ENCODE results near the gene SP140.
A peak's percentile ranks its signal among the peaks of the same experiment; 100 is the strongest.
"Not testable (repeated sequence)": the region's sequence is repeated elsewhere in the genome, so short reads cannot be mapped to it uniquely, and the experiment has no call there.

Gene SP140

DNA sequence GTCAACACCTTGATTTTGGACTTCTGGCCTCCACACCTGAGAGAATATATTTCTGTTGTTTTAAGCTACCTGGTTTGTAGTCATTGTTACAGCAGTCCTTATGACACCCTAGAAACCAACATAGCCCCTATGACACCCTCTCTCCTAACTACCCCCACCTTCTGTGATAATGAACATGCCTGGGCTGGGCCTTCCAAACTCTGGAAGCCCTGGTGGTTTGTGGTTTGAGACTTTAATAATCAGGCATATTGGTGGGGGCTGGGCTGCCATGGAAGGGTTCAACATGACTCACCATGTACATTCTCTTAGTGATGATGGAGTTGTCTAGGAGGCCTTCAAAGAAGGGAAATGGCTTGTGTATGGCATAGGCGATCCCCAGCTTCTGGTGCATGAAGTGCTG, 9.0 kb upstream of the SP140 start:
- Mint-ChIP-seq H3K9me3 (no peaks in the 10 kb centered on the region), H3K4me3 (peak overlapping the region; percentile 17 to 72), H3K27me3 (no peaks in the 10 kb centered on the region), H3K4me1 (ENCODE audit: low read depth in 2 of 2) (peaks cover 41 to 62% of the 10 kb centered on the region in 2 donors), H3K36me3 (ENCODE audit: insufficient read depth) (peaks cover 21% of the 10 kb centered on the region), H3K27ac (peak overlapping the region; percentile 46 to 84)
- DNase-seq (no peak), ATAC-seq (replicated peaks) (no peak)

DNA sequence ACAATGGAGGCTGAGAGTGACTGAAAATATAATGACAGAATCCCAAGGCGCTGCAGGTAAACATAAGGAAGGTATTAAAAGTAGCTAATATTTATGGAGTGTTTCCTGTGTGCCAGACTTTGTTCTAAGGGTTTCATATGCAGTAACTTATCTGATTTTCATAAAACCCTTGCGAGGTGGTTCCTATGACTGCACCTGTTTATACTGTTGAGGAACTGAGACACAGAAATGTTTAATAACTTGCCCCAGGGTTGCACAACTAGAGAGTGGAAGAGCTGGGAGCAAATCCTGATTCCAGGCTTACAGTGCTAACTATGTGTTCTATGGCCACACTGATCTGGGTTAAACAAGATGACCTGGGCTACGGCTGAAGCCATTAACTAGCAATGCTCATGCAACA, 8.1 kb upstream of the SP140 start:
- no peaks in the 10 kb centered on the region for H3K9me3 Mint-ChIP-seq
- peak overlapping the region in 1 of 2 donors; percentile 79 for H3K27ac Mint-ChIP-seq
- peaks cover 39 to 57% of the 10 kb centered on the region in 2 donors for H3K4me1 Mint-ChIP-seq (ENCODE audit: low read depth in 2 of 2)
- DNase-seq (no peak), ATAC-seq (replicated peaks) (no peak)
- H3K27me3 Mint-ChIP-seq, result no peaks in the 10 kb centered on the region
- peaks cover 21% of the 10 kb centered on the region for H3K36me3 Mint-ChIP-seq (ENCODE audit: insufficient read depth)
- H3K4me3 Mint-ChIP-seq, result peak overlapping the region; percentile 97 to 100

DNA sequence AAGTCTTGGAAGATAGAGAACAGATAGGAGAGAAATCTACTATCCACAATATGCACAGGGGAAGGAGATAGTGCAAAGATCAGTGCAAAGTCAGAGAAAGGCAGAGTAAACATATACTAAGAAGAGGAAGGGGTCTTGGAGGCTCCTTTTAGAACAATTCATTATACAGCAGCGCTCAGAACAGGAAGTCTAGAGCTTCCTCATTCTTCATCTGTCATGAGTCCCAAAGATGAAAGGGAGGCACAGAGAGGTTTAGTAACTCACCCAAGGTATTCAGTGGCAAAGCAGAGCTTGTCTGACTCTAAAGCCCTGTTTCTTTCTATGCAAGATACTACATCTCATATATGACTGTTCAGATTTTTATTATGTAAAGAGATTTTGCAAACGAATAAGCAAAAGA, 7.1 kb upstream of the SP140 start:
- H3K4me1 Mint-ChIP-seq (ENCODE audit: low read depth in 2 of 2), result peaks cover 39 to 62% of the 10 kb centered on the region in 2 donors
- peak; percentile 22 for ATAC-seq (replicated peaks)

DNA sequence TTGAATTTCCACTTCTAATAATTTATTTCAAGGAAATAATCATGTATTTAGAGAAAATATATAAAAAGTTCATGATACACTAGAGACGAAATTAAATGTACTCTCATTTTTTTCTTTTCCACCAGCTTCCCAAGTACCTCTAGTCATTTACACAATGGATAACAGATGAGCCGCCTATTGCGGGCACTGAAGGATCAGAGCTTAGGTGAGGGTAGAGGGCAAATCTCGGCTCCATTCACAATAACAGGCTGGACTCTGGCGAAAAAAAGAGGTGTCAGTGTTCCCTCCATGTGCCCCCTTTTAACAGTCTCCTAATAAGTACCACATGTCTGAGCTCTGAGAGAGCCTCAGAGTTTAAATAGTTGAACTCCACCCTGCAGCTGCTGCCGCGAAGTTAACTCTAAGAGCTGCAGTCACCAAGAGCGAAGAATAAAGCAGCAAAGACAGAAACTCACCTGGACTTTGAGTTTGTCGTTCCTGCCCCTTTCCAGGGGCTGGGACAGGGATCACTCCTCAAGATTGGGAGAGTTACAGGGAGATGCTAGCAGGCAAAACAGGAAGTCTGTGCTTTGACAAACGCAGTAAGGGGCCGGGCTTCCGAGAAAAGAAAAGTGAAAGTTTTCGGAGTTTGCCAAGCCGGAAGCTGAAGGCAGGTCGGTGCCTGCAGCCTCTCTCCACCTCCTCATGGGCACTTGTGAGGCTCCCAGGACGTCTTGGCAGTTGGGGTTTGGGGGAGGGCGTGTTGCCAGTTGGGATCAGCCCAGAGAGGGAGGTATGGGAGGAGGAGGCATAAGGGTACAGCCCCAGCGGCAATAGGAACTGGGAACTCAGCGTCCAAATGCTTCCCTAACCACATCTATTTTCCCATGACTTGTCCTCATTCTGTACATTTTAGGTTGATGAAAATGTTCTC, 5.9 kb upstream of the SP140 start, which contains the start of gene SP110:
Gene SP110, minus strand, starts transcription at position 566 of the 913 bp plus-strand sequence. CDS start 3,057 bp downstream, outside the sequence.
- Mint-ChIP-seq H3K9me3 (no peaks in the 10 kb centered on the region), H3K4me1 (ENCODE audit: low read depth in 2 of 2) (peaks cover 39 to 65% of the 10 kb centered on the region in 2 donors), H3K36me3 (ENCODE audit: insufficient read depth) (peaks cover 18% of the 10 kb centered on the region), H3K4me3 (peak within 1 kb of the TSS; percentile 97 to 100), H3K27me3 (no peaks in the 10 kb centered on the region), H3K27ac (peak within 1 kb of the TSS; percentile 97 to 99)
- DNase-seq, result peak; percentile 67 to 70 (median 70)
- ATAC-seq (replicated peaks), result peak; percentile 96

More for the DNA sequence above, 7.1 kb upstream of the SP140 start:
- peak overlapping the region; percentile 70 to 79 for H3K27ac Mint-ChIP-seq
- DNase-seq, result no peak
- H3K36me3 Mint-ChIP-seq (ENCODE audit: insufficient read depth), result peaks cover 21% of the 10 kb centered on the region
- H3K27me3 Mint-ChIP-seq, result no peaks in the 10 kb centered on the region
- H3K4me3 Mint-ChIP-seq, result peak overlapping the region; percentile 97 to 100
- no peaks in the 10 kb centered on the region for H3K9me3 Mint-ChIP-seq

DNA sequence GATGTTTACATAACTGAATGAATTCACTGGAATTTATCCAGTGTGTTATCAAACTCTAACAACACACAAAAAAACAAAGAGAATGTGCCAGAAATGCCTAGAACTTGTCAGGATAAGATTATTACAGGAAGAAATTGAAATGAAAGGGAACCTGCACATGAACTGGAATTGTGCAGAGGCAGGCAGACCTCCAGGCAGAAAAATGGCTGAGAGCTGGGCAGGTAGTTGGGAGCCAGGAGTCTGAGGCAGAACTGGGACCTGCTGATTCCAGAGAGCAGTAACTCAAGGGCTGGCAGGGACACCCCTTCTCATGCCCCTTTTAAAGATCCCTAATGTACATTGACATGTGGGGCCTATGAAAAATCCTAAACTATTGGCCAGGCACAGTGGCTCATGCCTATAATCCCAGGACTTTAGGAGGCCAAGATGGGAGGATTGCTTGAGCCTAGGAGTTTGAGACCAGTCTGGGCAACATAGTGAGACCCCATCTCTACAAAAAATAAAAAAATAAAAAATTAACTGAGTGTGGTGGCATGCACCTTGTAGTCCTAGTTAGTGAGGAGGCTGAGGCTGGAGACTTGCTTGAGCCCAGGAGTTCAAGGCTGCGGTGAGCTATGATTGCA, 5.1 kb upstream of the SP140 start:
- DNase-seq (no peak), ATAC-seq (replicated peaks) (no peak)
- Mint-ChIP-seq H3K4me3 (peak overlapping the region; percentile 97 to 100), H3K9me3 (no peaks in the 10 kb centered on the region), H3K36me3 (ENCODE audit: insufficient read depth) (peaks cover 14% of the 10 kb centered on the region), H3K27ac (peak overlapping the region; percentile 97 to 99), H3K4me1 (ENCODE audit: low read depth in 2 of 2) (peaks cover 43 to 67% of the 10 kb centered on the region in 2 donors), H3K27me3 (no peaks in the 10 kb centered on the region)

DNA sequence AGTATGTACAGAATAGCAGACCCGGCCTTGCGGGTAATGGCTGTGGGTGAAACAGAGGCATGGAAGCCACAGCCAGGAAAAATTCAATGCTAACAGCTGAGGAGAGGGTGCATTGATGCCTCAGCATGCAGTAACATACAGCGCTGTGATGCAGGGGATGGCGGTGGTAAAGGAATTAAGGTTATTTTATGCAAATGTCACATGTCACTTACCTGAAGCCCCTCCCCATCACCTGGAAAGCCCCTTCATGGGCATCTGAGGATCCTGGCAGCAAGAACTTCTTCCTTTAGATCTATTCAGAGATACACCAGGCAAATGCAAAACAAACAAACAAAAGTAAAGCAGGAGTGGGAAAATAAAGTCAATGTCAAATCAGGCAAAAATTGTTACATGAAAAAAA, 4.0 kb upstream of the SP140 start:
- Mint-ChIP-seq H3K4me3 (no peak overlapping the region), H3K4me1 (ENCODE audit: low read depth in 2 of 2) (peaks cover 47 to 67% of the 10 kb centered on the region in 2 donors), H3K27ac (peak overlapping the region in 1 of 2 donors; percentile 44), H3K36me3 (ENCODE audit: insufficient read depth) (peaks cover 19% of the 10 kb centered on the region), H3K27me3 (no peaks in the 10 kb centered on the region), H3K9me3 (no peaks in the 10 kb centered on the region)
- ATAC-seq (replicated peaks) (no peak), DNase-seq (no peak)

DNA sequence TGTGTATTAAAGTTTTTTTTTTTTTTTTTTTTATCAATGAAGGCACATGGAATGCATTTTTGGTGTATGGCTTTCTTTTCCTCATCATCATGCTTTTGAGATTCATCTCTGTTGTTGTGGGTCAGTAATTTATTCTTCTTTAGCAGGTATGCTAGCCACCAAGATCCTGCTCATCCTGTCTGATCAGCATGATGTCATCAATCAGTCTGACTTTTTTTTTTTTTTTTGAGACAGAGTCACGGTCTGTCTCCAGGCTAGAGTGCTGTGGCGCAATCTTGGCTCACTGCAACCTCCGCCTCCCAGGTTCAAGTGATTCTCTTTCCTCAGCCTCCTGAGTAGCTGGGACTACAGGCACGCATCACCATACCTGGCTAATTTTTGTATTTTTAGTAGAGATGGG, 2.7 kb upstream of the SP140 start:
- not testable (repeated sequence) for ATAC-seq (replicated peaks); H3K4me3 Mint-ChIP-seq; H3K27me3 Mint-ChIP-seq; DNase-seq; H3K9me3 Mint-ChIP-seq
- Mint-ChIP-seq H3K4me1 (ENCODE audit: low read depth in 2 of 2) (peaks cover 45 to 65% of the 10 kb centered on the region in 2 donors), H3K36me3 (ENCODE audit: insufficient read depth) (peaks cover 19% of the 10 kb centered on the region), H3K27ac (peak overlapping the region; percentile 97 to 98)

DNA sequence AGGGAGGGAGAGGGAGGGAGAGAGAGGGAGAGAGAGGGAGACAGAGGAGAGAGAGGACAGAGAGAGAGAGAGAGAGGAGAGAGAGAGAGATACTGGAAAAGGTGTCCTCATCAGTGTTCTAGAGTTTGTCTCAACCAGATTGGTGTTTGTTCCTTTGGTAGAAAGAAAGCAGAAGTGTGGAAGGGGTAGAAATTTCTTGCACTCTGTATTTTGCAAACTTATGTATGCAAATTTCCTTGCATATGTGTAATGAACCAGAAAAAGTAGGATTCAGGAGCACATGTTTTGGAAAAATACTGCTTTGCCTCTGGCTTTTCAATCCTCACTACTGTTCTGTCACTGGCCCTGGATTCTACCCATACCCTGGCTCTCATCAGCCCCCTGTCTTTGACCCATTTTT, 1.1 kb upstream of the SP140 start:
- Mint-ChIP-seq H3K27ac (peak overlapping the region; percentile 97 to 98), H3K4me1 (ENCODE audit: low read depth in 2 of 2) (peaks cover 46 to 63% of the 10 kb centered on the region in 2 donors), H3K27me3 (no peaks in the 10 kb centered on the region), H3K9me3 (no peaks in the 10 kb centered on the region), H3K4me3 (no peak overlapping the region), H3K36me3 (ENCODE audit: insufficient read depth) (peaks cover 20% of the 10 kb centered on the region)
- ATAC-seq (replicated peaks) (no peak), DNase-seq (no peak)

DNA sequence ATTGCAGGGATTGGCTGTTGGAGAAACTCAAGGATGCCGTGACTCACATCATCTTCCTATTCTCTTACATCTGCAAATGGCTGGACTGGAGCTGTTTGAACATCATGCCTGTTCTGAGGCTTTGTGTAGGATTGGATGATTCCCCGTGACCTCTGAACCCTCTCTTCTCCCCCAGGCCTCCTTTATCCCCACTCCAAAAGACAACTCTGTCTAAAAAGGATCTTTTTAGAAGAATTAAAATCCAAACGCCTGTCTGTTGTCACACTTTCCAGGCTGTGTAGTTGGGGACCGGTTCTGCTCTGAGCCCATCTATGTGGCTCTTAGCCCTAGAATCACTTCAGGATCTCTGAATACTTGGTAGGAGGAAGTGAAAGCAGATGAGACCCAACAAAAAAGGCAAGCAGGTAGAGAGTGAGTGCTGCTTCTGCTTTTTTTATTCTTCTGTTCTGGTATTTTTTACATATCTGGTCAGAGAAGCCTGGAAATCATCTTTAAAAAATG, 565 bp downstream of the SP140 start:
- peaks cover 14% of the 10 kb centered on the region for H3K36me3 Mint-ChIP-seq (ENCODE audit: insufficient read depth)
- no peaks in the 10 kb centered on the region for H3K27me3 Mint-ChIP-seq
- H3K9me3 Mint-ChIP-seq, result peaks cover 6 to 7% of the 10 kb centered on the region in 2 donors
- H3K4me3 Mint-ChIP-seq, result peak overlapping the region; percentile 83 to 90
- H3K4me1 Mint-ChIP-seq (ENCODE audit: low read depth in 2 of 2), result peaks cover 39 to 64% of the 10 kb centered on the region in 2 donors
- DNase-seq (peak in 1 of 3 experiments; percentile 18), ATAC-seq (replicated peaks) (peak; percentile 35)
- H3K27ac Mint-ChIP-seq, result peak overlapping the region; percentile 97 to 98

DNA sequence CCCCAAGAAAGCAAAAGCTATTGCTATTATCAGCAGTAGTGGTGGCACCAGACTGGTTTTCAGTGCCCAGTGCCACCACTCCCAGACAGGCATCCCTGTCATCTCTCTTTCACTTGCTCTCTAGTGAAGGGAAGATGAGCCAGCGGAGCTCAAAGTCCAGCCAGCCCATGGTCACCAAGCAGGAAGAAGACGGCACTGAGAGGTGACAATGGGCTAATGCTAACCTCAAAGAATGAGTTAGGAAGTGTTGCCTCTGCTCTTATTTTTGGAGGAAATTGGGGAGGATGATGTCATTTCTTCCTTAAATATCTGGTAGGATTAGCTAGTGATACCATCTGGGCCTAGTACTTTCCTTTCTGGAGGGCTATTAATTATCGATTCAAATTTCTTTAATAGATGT, 1.7 kb downstream of the SP140 start:
- H3K4me1 Mint-ChIP-seq (ENCODE audit: low read depth in 2 of 2), result peaks cover 41 to 76% of the 10 kb centered on the region in 2 donors
- peaks cover 6 to 7% of the 10 kb centered on the region in 2 donors for H3K9me3 Mint-ChIP-seq
- H3K36me3 Mint-ChIP-seq (ENCODE audit: insufficient read depth), result peaks cover 16% of the 10 kb centered on the region
- no peaks in the 10 kb centered on the region for H3K27me3 Mint-ChIP-seq
- H3K27ac Mint-ChIP-seq, result peak overlapping the region; percentile 86 to 97
- no peak for ATAC-seq (replicated peaks)
- peak overlapping the region; percentile 83 for H3K4me3 Mint-ChIP-seq
- no peak for DNase-seq

DNA sequence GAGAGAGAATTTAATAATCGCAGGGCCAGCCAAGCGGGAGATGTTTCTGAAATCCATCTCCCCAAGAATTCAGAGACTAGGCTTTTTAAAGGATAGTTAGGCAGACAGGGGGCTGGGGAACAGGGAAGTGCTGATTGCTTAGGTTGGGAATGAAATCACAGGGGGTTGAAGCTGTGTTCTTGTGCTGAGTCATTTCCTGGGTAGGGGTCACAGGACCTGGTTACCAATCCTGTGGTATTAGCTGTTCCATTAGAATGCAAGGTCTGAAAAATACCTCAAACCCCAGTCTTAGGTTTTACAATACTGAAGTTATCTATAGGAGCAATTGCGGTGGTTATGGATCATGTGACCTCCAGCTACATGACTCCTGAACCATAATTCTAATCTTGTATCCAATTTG, 4.6 kb downstream of the SP140 start:
- Mint-ChIP-seq H3K9me3 (peaks cover 6 to 7% of the 10 kb centered on the region in 2 donors), H3K27me3 (no peaks in the 10 kb centered on the region), H3K27ac (no peak overlapping the region), H3K36me3 (ENCODE audit: insufficient read depth) (peaks cover 24% of the 10 kb centered on the region), H3K4me1 (ENCODE audit: low read depth in 2 of 2) (peaks cover 46 to 69% of the 10 kb centered on the region in 2 donors), H3K4me3 (peak overlapping the region; percentile 21 to 83)
- DNase-seq, result no peak
- ATAC-seq (replicated peaks), result no peak

DNA sequence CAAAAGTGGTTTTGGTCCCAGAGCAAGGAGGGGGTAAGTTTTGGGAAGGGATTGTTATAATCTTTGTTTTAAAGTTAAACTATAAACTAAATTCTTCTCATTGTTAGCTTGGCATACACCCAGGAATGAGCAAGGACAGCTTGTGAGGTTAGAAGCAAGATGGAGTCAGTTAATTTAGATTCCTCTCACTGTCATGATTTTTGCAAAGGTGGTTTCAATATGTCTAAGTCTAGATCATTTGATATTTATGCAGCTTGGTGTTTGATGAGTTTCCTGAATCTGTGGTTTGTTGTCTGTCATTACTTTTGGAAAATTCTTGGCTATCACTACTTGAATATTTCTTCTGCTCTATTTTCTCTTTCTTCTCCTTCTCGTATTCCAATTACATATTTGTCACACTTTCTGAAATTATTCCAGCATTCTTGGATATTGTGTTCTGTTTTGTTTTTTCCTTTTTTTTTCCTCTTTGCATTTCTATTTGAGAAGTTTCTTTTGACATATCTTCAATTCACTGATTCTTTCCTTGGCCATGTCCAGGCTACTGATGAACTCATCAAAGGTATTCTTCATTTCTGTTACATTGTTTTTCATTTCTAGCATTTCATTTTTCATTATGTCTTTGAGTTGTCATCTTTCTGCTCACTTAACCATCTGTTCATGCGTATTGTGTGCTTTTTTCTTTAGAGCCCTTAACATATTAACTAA, 5.1 kb downstream of the SP140 start:
- no peak for DNase-seq
- Mint-ChIP-seq H3K36me3 (ENCODE audit: insufficient read depth) (peaks cover 24% of the 10 kb centered on the region), H3K4me1 (ENCODE audit: low read depth in 2 of 2) (peaks cover 42 to 67% of the 10 kb centered on the region in 2 donors), H3K4me3 (peak overlapping the region; percentile 7 to 83), H3K9me3 (peaks cover 6 to 7% of the 10 kb centered on the region in 2 donors), H3K27ac (peak overlapping the region in 1 of 2 donors; percentile 25), H3K27me3 (no peaks in the 10 kb centered on the region)
- no peak for ATAC-seq (replicated peaks)

DNA sequence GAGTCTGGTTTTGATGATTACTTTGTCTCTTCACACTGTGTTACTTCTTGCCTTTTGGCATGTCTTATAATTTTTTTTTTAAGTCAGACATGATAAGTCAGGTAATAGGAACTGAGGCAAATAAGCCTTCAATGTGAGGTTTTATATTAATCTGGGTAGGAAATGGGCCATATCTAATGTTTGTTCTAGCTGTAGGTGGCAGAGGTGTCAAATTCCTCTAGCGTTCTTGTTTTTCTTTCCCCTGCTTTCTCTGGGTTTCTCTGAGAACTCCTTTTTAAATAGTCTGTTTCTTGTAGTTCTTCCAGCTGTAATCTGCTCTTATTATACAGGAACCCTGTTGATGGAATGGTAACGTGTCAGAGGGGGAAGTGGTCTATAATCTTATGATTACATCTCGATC, 5.7 kb downstream of the SP140 start:
- Mint-ChIP-seq H3K4me3 (peak overlapping the region; percentile 19 to 83), H3K27ac (no peak overlapping the region)

More for the DNA sequence above, 5.7 kb downstream of the SP140 start:
- no peak for DNase-seq
- no peak for ATAC-seq (replicated peaks)
- Mint-ChIP-seq H3K36me3 (ENCODE audit: insufficient read depth) (peaks cover 22% of the 10 kb centered on the region), H3K4me1 (ENCODE audit: low read depth in 2 of 2) (peaks cover 38 to 61% of the 10 kb centered on the region in 2 donors), H3K9me3 (peaks cover 6 to 7% of the 10 kb centered on the region in 2 donors), H3K27me3 (no peaks in the 10 kb centered on the region)
